Measurements from ENCODE around the gene RAB32. TPM values are rescaled to one million over a fixed set of nuclear protein-coding genes. Genes with fewer than 3 reads are reported as not detected.
A peak's percentile ranks its signal among the peaks of the same experiment; 100 is the strongest.

The RAB32 gene
- total RNA-seq, 1 experiment from 2014 or later, result 21.4 TPM

GRCh38 chr6:146545581-146545980 lies 1.9 kb downstream of the RAB32 start:
- H3K4me2 ChIP-seq, result peak overlapping the region; percentile 95
- no TSS peak for BruUV-seq (replicated peaks)

GRCh38 chr6:146546443-146547043 lies 2.9 kb downstream of the RAB32 start:
- Histone ChIP-seq H3K4me3 (peak overlapping the region; percentile 96), H3K4me2 (peak overlapping the region; percentile 95), H3F3A (ENCODE audit: insufficient read depth, low read depth) (peaks cover 24% of the 10 kb centered on the region), H3K36me3 (ENCODE audit: low read depth) (no peaks in the 10 kb centered on the region), H2AFZ (no peak overlapping the region), H3K27me3 (ENCODE audit: insufficient read depth, low read depth) (no peaks in the 10 kb centered on the region), H4K20me1 (ENCODE audit: insufficient read depth) (peaks cover 4% of the 10 kb centered on the region; the same call in 1 of the 2 replicates), H3K79me2 (ENCODE audit: low read depth) (peaks cover 38% of the 10 kb centered on the region), H3K27ac (peak overlapping the region; percentile 70), H3K9me2 (ENCODE audit: insufficient read depth) (no peaks in the 10 kb centered on the region), H3K9me3 (ENCODE audit: insufficient read depth, low read depth) (no peaks in the 10 kb centered on the region), H3K4me1 (replicated peaks; ENCODE audit: insufficient read depth) (peaks cover 31% of the 10 kb centered on the region)
- no TSS peak for BruUV-seq (replicated peaks)
- ChIA-PET POLR2A (ENCODE audit: unreplicated experiment) (interaction anchor here (0.6 kb wide), 4 partner anchors 37 to 625 kb away, joined by 3 to 21 read pairs (median 6); no protein-coding TSS in a partner anchor), CTCF (no interaction called here)
- intact Hi-C loops (cut with micrococcal nuclease; ENCODE audit: unreplicated experiment), result loop anchor here (10.0 kb wide), 2 partner anchors 158 to 252 kb away; no protein-coding TSS in a partner anchor
- peak; percentile 40 to 98 for DNase-seq
- TF ChIP-seq CTCF (conservative IDR thresholded peaks at IDR 0.05) (no peak), EZH2 (IDR thresholded peaks at IDR 0.05; ENCODE audit: low read depth) (no peak)

More at GRCh38 chr6:146545581-146545980, 1.9 kb downstream of the RAB32 start:
- ChIA-PET POLR2A (ENCODE audit: unreplicated experiment) (no interaction called here), CTCF (interaction anchor here (0.9 kb wide), 1 partner anchor 9 kb away, joined by 5 read pairs; no protein-coding TSS in a partner anchor)
- H3F3A ChIP-seq (ENCODE audit: insufficient read depth, low read depth), result peaks cover 24% of the 10 kb centered on the region
- no peaks in the 10 kb centered on the region for H3K9me2 ChIP-seq (ENCODE audit: insufficient read depth)
- peak in 1 of 2 experiments; percentile 53 for DNase-seq
- H3K4me1 ChIP-seq (replicated peaks; ENCODE audit: insufficient read depth), result peaks cover 31% of the 10 kb centered on the region
- no peaks in the 10 kb centered on the region for H3K36me3 ChIP-seq (ENCODE audit: low read depth)
- H2AFZ ChIP-seq, result no peak overlapping the region
- no peak for TF ChIP-seq EZH2 (IDR thresholded peaks at IDR 0.05; ENCODE audit: low read depth)
- TF ChIP-seq CTCF (conservative IDR thresholded peaks at IDR 0.05), result no peak
- peaks cover 38% of the 10 kb centered on the region for H3K79me2 ChIP-seq (ENCODE audit: low read depth)
- peak overlapping the region; percentile 70 for H3K27ac ChIP-seq
- H3K27me3 ChIP-seq (ENCODE audit: insufficient read depth, low read depth), result no peaks in the 10 kb centered on the region
- intact Hi-C loops (cut with micrococcal nuclease; ENCODE audit: unreplicated experiment), result loop anchor here (10.0 kb wide), 2 partner anchors 159 to 251 kb away; no protein-coding TSS in a partner anchor
- H3K4me3 ChIP-seq, result peak overlapping the region; percentile 96; the same call in 1 of the 2 replicates
- no peaks in the 10 kb centered on the region for H3K9me3 ChIP-seq (ENCODE audit: insufficient read depth, low read depth)
- H4K20me1 ChIP-seq (ENCODE audit: insufficient read depth), result peaks cover 4% of the 10 kb centered on the region; the same call in 1 of the 2 replicates

- intact Hi-C loops (cut with micrococcal nuclease; ENCODE audit: unreplicated experiment), result loop anchor here (10.0 kb wide), 2 partner anchors 157 to 253 kb away; no protein-coding TSS in a partner anchor
- Histone ChIP-seq H4K20me1 (ENCODE audit: insufficient read depth) (peaks cover 4% of the 10 kb centered on the region; the same call in 1 of the 2 replicates), H2AFZ (no peak overlapping the region), H3F3A (ENCODE audit: insufficient read depth, low read depth) (peaks cover 19% of the 10 kb centered on the region), H3K4me3 (no peak overlapping the region), H3K27ac (no peak overlapping the region), H3K4me2 (no peak overlapping the region), H3K36me3 (ENCODE audit: low read depth) (no peaks in the 10 kb centered on the region), H3K4me1 (replicated peaks; ENCODE audit: insufficient read depth) (peaks cover 31% of the 10 kb centered on the region), H3K79me2 (ENCODE audit: low read depth) (peaks cover 38% of the 10 kb centered on the region), H3K9me3 (ENCODE audit: insufficient read depth, low read depth) (no peaks in the 10 kb centered on the region), H3K9me2 (ENCODE audit: insufficient read depth) (no peaks in the 10 kb centered on the region), H3K27me3 (ENCODE audit: insufficient read depth, low read depth) (no peaks in the 10 kb centered on the region)
- CTCF ChIA-PET, result no interaction called here
- POLR2A ChIA-PET (ENCODE audit: unreplicated experiment), result no interaction called here
- TF ChIP-seq CTCF (conservative IDR thresholded peaks at IDR 0.05) (no peak), EZH2 (IDR thresholded peaks at IDR 0.05; ENCODE audit: low read depth) (no peak)
- BruUV-seq (replicated peaks), result no TSS peak
- DNase-seq, result no peak
Measured at GRCh38 chr6:146547889-146548288, 4.3 kb downstream of the RAB32 start.

All from PC-9 (cell line).